K562 (cell line): ENCODE measurements around the gene CPA3. TPM values are rescaled to one million over a fixed set of nuclear protein-coding genes. Genes with fewer than 3 reads are reported as not detected.

Experiments used
- ATAC-seq: fragments of 200-7000 bp; cut with Tn5 transposase; 3 replicates; pipeline ENCODE4 v1.9.1; 2020; ENCODE audit warnings: moderate library complexity
- BruUV-seq: library from RNA; stranded (reverse); fragments of 400-500 nt; replicated peaks from 2 replicates; lab custom pipeline; 2021; lab: Mats Ljungman, UMichigan
- CTCF ChIA-PET: fragments of 300-600 bp; formaldehyde crosslinking; extraction: SDS; loops from one replicate; lab custom pipeline; 2021; ENCODE audit warnings: low intra/inter-chr PET ratio; lab: Yijun Ruan, JAX
- POLR2A ChIA-PET: fragments of 300-600, 350-650 bp; sonication (Branson Sonifier 250); formaldehyde crosslinking; extraction: SDS; loops from one replicate; lab custom pipeline; 2021; ENCODE audit warnings: antibody characterized with exemption, inconsistent platforms; lab: Yijun Ruan, JAX
- DNase-seq, 4 experiments: peaks; one replicate each; pipeline versions ENCODE4 v3.0.0 to v3.0.0-alpha.2; 2011 to 2018; ENCODE audit warnings: low spot score in 3 of 4, mixed read lengths in 3 of 4; ENCODE audit errors: extremely low read depth in 1 of 4
- FAIRE-seq: peaks from 2 replicates; lab custom pipeline; 2011; peaks lifted over from hg19 to GRCh38; lab: Jason Lieb, UNC
- H2AFZ ChIP-seq: 2 replicates; pipeline ENCODE4 v1.6.0; 2011; ENCODE audit warnings: low read depth, low read length, control low read depth, inconsistent platforms
- H3K27ac ChIP-seq: fragments of 200-600 bp; 3 replicates; pipeline ENCODE4 v1.8.0; 2011; ENCODE audit warnings: low read depth, mild to moderate bottlenecking, control low read depth, inconsistent platforms, low read length, moderate library complexity, mixed read lengths; ENCODE audit errors: extremely low read depth
- H3K27me3 ChIP-seq, 2 experiments: fragments of 300-600 bp in 1 of 2; 2 replicates in 1 of 2; 3 replicates in 1 of 2; pipeline versions ENCODE4 v1.6.0 to v1.8.0; 2011; ENCODE audit warnings: inconsistent platforms in 2 of 2, low read length in 2 of 2, mild to moderate bottlenecking in 1 of 2, mixed read lengths in 1 of 2, moderate library complexity in 1 of 2; ENCODE audit not compliant: control insufficient read depth in 2 of 2, insufficient read depth in 2 of 2
- H3K36me3 ChIP-seq: fragments of 300-600 bp; 3 replicates; pipeline ENCODE4 v1.8.0; 2011; ENCODE audit warnings: mild to moderate bottlenecking, low read length, inconsistent platforms; ENCODE audit not compliant: control insufficient read depth, insufficient read depth
- H3K4me1 ChIP-seq, 2 experiments: fragments of 200-600 bp in 1 of 2; replicated peaks in 1 of 2; 2 replicates in 1 of 2; 3 replicates in 1 of 2; pipeline versions ENCODE4 v1.5.1 to v1.8.0; 2011; ENCODE audit warnings: inconsistent platforms in 2 of 2, low read length in 2 of 2, mild to moderate bottlenecking in 1 of 2, mixed read lengths in 1 of 2, moderate library complexity in 1 of 2; ENCODE audit not compliant: control insufficient read depth in 2 of 2, insufficient read depth in 2 of 2
- H3K4me2 ChIP-seq: 2 replicates; pipeline ENCODE4 v1.6.1; 2011; ENCODE audit warnings: low read length, control low read depth, inconsistent platforms, mixed read lengths; ENCODE audit not compliant: insufficient read depth
- H3K4me3 ChIP-seq: fragments of 200-600 bp; sonication (generic), shearing (Covaris generic); 2 replicates; pipeline ENCODE4 v1.5.1; 2016; ENCODE audit warnings: control low read depth, inconsistent platforms
- H3K79me2 ChIP-seq: fragments of 200-600 bp; 3 replicates; pipeline ENCODE4 v1.8.0; 2011; ENCODE audit warnings: low read length, inconsistent platforms; ENCODE audit not compliant: control insufficient read depth, insufficient read depth
- H3K9ac ChIP-seq, 2 experiments: 2 replicates each; pipeline versions ENCODE4 v1.6.0 to v1.6.1; 2011; ENCODE audit warnings: low read depth in 2 of 2, low read length in 2 of 2, control low read depth in 1 of 2, inconsistent platforms in 1 of 2, mild to moderate bottlenecking in 1 of 2, mixed read lengths in 1 of 2; ENCODE audit not compliant: insufficient read depth in 1 of 2
- H3K9me1 ChIP-seq: one replicate; pipeline ENCODE4 v1.6.0; 2011; ENCODE audit warnings: inconsistent platforms, mild to moderate bottlenecking, low read length, moderate library complexity; ENCODE audit not compliant: control insufficient read depth, insufficient read depth
- H3K9me3 ChIP-seq: replicated peaks from 2 replicates; pipeline ENCODE4 v1.5.1; 2011; ENCODE audit warnings: low read depth, low read length, inconsistent platforms; ENCODE audit not compliant: control insufficient read depth, insufficient read depth
- H4K20me1 ChIP-seq: replicated peaks from 2 replicates; pipeline ENCODE4 v1.6.1; 2011; ENCODE audit warnings: low read length, inconsistent platforms, mixed read lengths; ENCODE audit not compliant: control insufficient read depth, insufficient read depth
- CREM ChIP-seq: IDR thresholded peaks from 2 replicates; pipeline ENCODE4 v1.6.1; 2014; ENCODE audit warnings: antibody characterized with exemption, low read depth
- DACH1 ChIP-seq: fragments of 450-650 bp; IDR thresholded peaks from 2 replicates; pipeline ENCODE4 v1.6.1; 2018; ENCODE audit not compliant: partially characterized antibody
- ELF4 ChIP-seq: fragments of 450-650 bp; formaldehyde crosslinking; IDR thresholded peaks from 2 replicates; pipeline ENCODE4 v1.4.0; 2022; ENCODE audit warnings: missing genetic modification characterization
- HMG20B ChIP-seq: fragments of 250-450 bp; sonication (Bioruptor Pico); IDR thresholded peaks from 2 replicates; pipeline ENCODE4 v1.5.0; 2021; ENCODE audit warnings: mild to moderate bottlenecking
- WGBS: fragments of 100-300 bp; shearing (Covaris generic); methylation state at CpG from one replicate; pipeline ENCODE4 v1.1.6; 2016; ENCODE audit warnings: low coverage, mixed read lengths; ENCODE audit not compliant: insufficient coverage; ENCODE audit errors: missing lambda C conversion rate; 5-methylcytosine and 5-hydroxymethylcytosine counted together
- in situ Hi-C: fragments of 300-500 bp; cut with MboI; formaldehyde crosslinking; loops from 4 replicates; pipeline ENCODE4 v1.15.0; 2018; ENCODE audit warnings: inconsistent platforms, mixed read lengths
- intact Hi-C: fragments of 100-400 bp; cut with micrococcal nuclease; formaldehyde crosslinking; loops from 2 replicates; pipeline ENCODE4 v1.14.2; 2022
- polyA plus RNA-seq, 8 experiments: library from polyadenylated mRNA; depleted of rRNA in 4 of 8; stranded (reverse) in 5 of 8; unstranded in 3 of 8; fragments of >200 nt; fragmentation: Nextera tagmentation in 2 of 8; fragmentation: Illumina TruSeq in 1 of 8; extraction: Ambion mirVana in 2 of 8; extraction: Trizol in 1 of 8; gene quantifications; 2 replicates each; pipeline versions ENCODE4 v1.2.1 to v1.2.3, GENCODE V29; 2011 to 2014; ENCODE audit warnings: inconsistent platforms in 1 of 8, missing spikeins in 1 of 8
- total RNA-seq, 7 experiments: library from RNA; depleted of rRNA in 6 of 7; stranded (reverse); fragments of >200 nt in 6 of 7; fragmentation: Illumina TruSeq in 2 of 7; extraction: Trizol in 2 of 7; gene quantifications; 2 replicates each; pipeline versions ENCODE4 v1.2.1 to v1.2.3, GENCODE V29; 2011 to 2021; ENCODE audit warnings: low replicate concordance in 1 of 7
- TF ChIP-seq, protein P1 (sequence below): IDR thresholded peaks from 2 replicates; pipeline ENCODE4 v1.6.1; 2016; ENCODE audit warnings: missing genetic modification characterization, missing compliant biosample characterization
- TF ChIP-seq, protein P2 (sequence below): sonication (generic); formaldehyde crosslinking; IDR thresholded peaks from 2 replicates; pipeline ENCODE4 v1.9.0; 2022; ENCODE audit warnings: mild to moderate bottlenecking, missing genetic modification reagents

CPA3 gene
- total and polyA plus RNA-seq, 9 of the 15 experiments (the other 6 are each of a cell fraction or from before 2014, with no cell fraction given): not detected

DNA sequence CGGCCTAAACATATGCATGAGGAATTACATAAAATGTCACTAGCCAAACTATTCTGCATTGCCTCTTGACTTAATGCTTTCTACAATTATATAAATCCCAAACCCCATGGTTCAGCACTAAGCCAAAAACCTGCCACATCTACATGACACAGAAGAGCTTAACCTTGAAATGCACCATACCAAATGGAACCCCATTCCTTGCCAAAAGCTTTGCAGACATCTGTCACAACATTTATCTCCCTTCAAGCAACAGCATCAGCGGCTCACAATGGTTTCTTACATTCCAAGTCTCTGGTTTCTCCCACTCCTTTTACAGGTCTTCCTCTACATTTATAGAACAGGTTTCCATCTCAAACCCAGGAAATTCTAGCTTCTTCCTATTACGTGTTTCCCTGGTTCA is 67.9 kb downstream of the CPA3 start:
- no peak for FAIRE-seq
- POLR2A ChIA-PET: no interaction called here
- BruUV-seq: no TSS peak

More for the DNA sequence above, 67.9 kb downstream of the CPA3 start:
- Histone ChIP-seq H4K20me1 (no peaks in the 10 kb centered on the region), H3K9me3 (no peaks in the 10 kb centered on the region), H3K4me2 (no peak overlapping the region), H3K27me3 (no peaks in the 10 kb centered on the region), H2AFZ (no peak overlapping the region), H3K9ac (no peak overlapping the region), H3K4me3 (no peak overlapping the region), H3K79me2 (no peaks in the 10 kb centered on the region), H3K4me1 (no peaks in the 10 kb centered on the region), H3K27ac (no peak overlapping the region), H3K9me1 (no peaks in the 10 kb centered on the region), H3K36me3 (no peaks in the 10 kb centered on the region)
- intact Hi-C loops: no loop called here
- ATAC-seq (no peak), DNase-seq (no peak)
- CTCF ChIA-PET: no interaction called here
- TF ChIP-seq, protein P1, sequence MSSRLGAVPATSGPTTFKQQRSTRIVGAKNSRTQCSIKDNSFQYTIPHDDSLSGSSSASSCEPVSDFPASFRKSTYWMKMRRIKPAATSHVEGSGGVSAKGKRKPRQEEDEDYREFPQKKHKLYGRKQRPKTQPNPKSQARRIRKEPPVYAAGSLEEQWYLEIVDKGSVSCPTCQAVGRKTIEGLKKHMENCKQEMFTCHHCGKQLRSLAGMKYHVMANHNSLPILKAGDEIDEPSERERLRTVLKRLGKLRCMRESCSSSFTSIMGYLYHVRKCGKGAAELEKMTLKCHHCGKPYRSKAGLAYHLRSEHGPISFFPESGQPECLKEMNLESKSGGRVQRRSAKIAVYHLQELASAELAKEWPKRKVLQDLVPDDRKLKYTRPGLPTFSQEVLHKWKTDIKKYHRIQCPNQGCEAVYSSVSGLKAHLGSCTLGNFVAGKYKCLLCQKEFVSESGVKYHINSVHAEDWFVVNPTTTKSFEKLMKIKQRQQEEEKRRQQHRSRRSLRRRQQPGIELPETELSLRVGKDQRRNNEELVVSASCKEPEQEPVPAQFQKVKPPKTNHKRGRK (tag): no peak
- TF ChIP-seq CREM: no peak
- TF ChIP-seq ELF4 (CRISPR knock-in tag): no peak
- TF ChIP-seq DACH1: no peak
- TF ChIP-seq HMG20B (CRISPR knock-in tag): no peak
- TF ChIP-seq, protein P2, sequence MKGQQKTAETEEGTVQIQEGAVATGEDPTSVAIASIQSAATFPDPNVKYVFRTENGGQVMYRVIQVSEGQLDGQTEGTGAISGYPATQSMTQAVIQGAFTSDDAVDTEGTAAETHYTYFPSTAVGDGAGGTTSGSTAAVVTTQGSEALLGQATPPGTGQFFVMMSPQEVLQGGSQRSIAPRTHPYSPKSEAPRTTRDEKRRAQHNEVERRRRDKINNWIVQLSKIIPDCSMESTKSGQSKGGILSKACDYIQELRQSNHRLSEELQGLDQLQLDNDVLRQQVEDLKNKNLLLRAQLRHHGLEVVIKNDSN (CRISPR knock-in tag): no peak
- in situ Hi-C loops: loop anchor here (25.0 kb wide), 1 partner anchor 1546 kb away; no protein-coding TSS in a partner anchor
- 0% methylated on average over 3 of the region's 3 CpGs for WGBS
